ENCODE results near the gene NOL4L. TPM values are rescaled to one million over a fixed set of nuclear protein-coding genes. Genes with fewer than 3 reads are reported as not detected.

NOL4L gene
- total RNA-seq, 1 experiment from 2014 or later, result 1.4 TPM

DNA sequence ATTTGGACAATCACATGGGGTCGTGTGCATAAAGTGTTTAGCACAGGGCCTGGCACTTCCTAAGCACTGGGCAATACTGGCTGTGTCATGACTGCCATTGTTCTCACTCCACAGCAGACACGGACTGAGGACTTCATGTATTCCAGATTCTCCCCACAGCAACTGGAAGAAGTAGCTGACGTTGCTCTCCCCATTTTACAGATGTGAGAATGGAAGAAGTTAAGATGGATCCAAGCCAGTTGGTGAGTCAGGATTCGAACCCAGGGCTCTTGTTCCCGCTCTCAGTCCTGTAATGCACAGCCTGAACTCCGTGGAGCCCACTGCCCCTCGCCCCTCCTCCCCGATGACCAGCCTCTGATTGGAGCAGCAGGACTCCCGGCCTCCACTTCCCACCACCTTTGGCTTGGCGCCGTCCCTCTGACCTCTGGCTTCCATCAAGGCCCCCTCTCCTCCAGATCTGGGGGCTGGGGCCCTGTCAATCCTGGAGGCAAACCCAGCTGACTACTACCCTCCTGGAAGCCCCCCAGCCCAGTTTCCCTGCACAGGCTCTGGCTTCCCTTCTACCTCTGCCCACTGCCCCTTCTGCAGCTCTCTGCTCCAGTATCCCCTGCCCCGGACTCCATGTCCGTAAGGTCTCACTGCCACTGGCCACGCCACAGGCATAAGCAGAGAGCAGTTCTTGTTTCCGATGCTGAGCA, 12.7 kb downstream of the NOL4L start:
- H3K36me3 ChIP-seq (ENCODE audit: insufficient read depth, low read length, poor library complexity, severe bottlenecking), result no peaks in the 10 kb centered on the region
- TF ChIP-seq, protein P1, sequence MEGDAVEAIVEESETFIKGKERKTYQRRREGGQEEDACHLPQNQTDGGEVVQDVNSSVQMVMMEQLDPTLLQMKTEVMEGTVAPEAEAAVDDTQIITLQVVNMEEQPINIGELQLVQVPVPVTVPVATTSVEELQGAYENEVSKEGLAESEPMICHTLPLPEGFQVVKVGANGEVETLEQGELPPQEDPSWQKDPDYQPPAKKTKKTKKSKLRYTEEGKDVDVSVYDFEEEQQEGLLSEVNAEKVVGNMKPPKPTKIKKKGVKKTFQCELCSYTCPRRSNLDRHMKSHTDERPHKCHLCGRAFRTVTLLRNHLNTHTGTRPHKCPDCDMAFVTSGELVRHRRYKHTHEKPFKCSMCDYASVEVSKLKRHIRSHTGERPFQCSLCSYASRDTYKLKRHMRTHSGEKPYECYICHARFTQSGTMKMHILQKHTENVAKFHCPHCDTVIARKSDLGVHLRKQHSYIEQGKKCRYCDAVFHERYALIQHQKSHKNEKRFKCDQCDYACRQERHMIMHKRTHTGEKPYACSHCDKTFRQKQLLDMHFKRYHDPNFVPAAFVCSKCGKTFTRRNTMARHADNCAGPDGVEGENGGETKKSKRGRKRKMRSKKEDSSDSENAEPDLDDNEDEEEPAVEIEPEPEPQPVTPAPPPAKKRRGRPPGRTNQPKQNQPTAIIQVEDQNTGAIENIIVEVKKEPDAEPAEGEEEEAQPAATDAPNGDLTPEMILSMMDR (conservative IDR thresholded peaks at IDR 0.05; ENCODE audit: low read depth, low read length), result no peak
- TF ChIP-seq EZH2 (IDR thresholded peaks at IDR 0.05; ENCODE audit: borderline replicate concordance, low read depth, low read length, poor library complexity, severe bottlenecking), result no peak
- no peaks in the 10 kb centered on the region for H3K4me1 ChIP-seq (ENCODE audit: insufficient read depth, low read length, poor library complexity, severe bottlenecking)
- no TSS peak for BruUV-seq (replicated peaks)
- intact Hi-C loops (cut with micrococcal nuclease; ENCODE audit: unreplicated experiment), result no loop called here
- no peak overlapping the region for H3K27ac ChIP-seq (ENCODE audit: low read depth, low read length, poor library complexity, severe bottlenecking)
- H3K4me3 ChIP-seq (ENCODE audit: low read depth, low read length, poor library complexity, severe bottlenecking), result no peak overlapping the region
- H3K9me3 ChIP-seq (ENCODE audit: low read depth, low read length, poor library complexity, severe bottlenecking), result no peaks in the 10 kb centered on the region
- CTCF ChIA-PET, result no interaction called here
- no peak for DNase-seq (ENCODE audit: low spot score)
- POLR2A ChIA-PET (ENCODE audit: low non-redundant PET), result no interaction called here
- H3K27me3 ChIP-seq (replicated peaks; ENCODE audit: insufficient read depth, low read depth, low read length, poor library complexity), result no peaks in the 10 kb centered on the region

DNA sequence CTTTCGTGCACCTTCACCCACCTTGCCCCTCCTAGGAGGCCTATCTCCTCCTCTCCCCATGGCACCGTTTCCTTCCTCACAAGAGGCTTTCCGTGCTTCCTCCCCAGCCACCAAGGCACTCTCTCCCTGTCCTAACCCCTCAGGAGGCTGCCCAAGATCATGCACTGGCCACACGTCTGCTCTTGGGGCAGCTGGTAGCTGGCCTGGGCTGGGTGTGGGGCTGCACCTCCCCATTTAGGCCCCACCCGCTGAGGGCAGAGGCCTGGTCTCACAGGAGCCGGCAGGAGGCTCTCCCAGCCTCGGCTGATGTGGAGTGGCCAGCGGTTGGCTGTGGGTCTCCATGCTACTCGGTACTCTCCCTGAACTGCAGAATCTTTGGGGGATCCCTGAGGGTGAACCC, 13.6 kb downstream of the NOL4L start:
- ChIA-PET CTCF (no interaction called here), POLR2A (ENCODE audit: low non-redundant PET) (no interaction called here)
- Histone ChIP-seq H3K27me3 (replicated peaks; ENCODE audit: insufficient read depth, low read depth, low read length, poor library complexity) (no peaks in the 10 kb centered on the region), H3K9me3 (ENCODE audit: low read depth, low read length, poor library complexity, severe bottlenecking) (no peaks in the 10 kb centered on the region), H3K4me3 (ENCODE audit: low read depth, low read length, poor library complexity, severe bottlenecking) (no peak overlapping the region), H3K36me3 (ENCODE audit: insufficient read depth, low read length, poor library complexity, severe bottlenecking) (no peaks in the 10 kb centered on the region), H3K27ac (ENCODE audit: low read depth, low read length, poor library complexity, severe bottlenecking) (no peak overlapping the region), H3K4me1 (ENCODE audit: insufficient read depth, low read length, poor library complexity, severe bottlenecking) (no peaks in the 10 kb centered on the region)
- TF ChIP-seq, protein P1 (conservative IDR thresholded peaks at IDR 0.05; ENCODE audit: low read depth, low read length), result no peak
- TF ChIP-seq EZH2 (IDR thresholded peaks at IDR 0.05; ENCODE audit: borderline replicate concordance, low read depth, low read length, poor library complexity, severe bottlenecking), result no peak
- BruUV-seq (replicated peaks), result no TSS peak
- intact Hi-C loops (cut with micrococcal nuclease; ENCODE audit: unreplicated experiment), result no loop called here
- DNase-seq (ENCODE audit: low spot score), result no peak

DNA sequence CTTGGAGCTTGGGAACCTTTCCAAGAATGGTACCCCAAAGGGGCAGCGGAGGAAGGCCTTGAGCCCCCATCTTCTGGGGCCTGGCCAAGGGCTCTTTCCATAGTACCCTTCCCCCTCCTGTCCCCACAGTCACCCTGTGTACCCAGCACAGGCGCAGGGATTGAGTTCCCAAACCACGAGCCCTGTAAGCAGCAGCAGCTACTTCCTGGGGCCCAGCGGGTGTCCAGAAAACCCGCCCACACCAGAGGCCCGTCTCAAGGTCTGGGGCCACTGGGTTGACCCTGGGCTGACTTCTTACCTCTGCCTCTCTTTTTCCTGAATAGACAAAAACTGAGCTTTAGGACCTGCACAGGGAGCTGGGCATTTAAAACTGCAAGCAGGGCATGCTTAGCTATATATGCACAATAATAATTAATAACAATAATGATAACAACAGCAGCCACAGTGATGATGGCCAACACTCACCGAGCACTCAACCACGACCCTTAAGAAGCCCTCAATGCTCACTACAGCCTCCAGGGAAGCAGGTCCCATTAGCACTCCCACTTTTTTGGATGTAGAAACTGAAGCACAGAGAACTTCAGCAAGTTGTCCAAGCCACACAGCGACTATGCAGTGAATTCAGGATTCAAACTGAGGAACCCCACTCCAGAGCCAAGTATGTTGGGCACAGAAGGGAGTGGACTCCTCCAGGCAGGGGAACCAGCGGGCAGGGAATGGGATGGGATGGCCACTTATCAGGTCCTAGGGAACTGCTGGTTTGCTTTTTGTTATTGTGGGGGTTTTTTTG, 14.5 kb downstream of the NOL4L start:
- DNase-seq (ENCODE audit: low spot score), result no peak
- TF ChIP-seq EZH2 (IDR thresholded peaks at IDR 0.05; ENCODE audit: borderline replicate concordance, low read depth, low read length, poor library complexity, severe bottlenecking), result no peak
- TF ChIP-seq, protein P1 (conservative IDR thresholded peaks at IDR 0.05; ENCODE audit: low read depth, low read length), result no peak
- BruUV-seq (replicated peaks), result no TSS peak
- Histone ChIP-seq H3K9me3 (ENCODE audit: low read depth, low read length, poor library complexity, severe bottlenecking) (no peaks in the 10 kb centered on the region), H3K27me3 (replicated peaks; ENCODE audit: insufficient read depth, low read depth, low read length, poor library complexity) (no peaks in the 10 kb centered on the region), H3K36me3 (ENCODE audit: insufficient read depth, low read length, poor library complexity, severe bottlenecking) (no peaks in the 10 kb centered on the region), H3K4me1 (ENCODE audit: insufficient read depth, low read length, poor library complexity, severe bottlenecking) (no peaks in the 10 kb centered on the region), H3K4me3 (ENCODE audit: low read depth, low read length, poor library complexity, severe bottlenecking) (no peak overlapping the region), H3K27ac (ENCODE audit: low read depth, low read length, poor library complexity, severe bottlenecking) (no peak overlapping the region)
- CTCF ChIA-PET, result no interaction called here
- POLR2A ChIA-PET (ENCODE audit: low non-redundant PET), result no interaction called here
- intact Hi-C loops (cut with micrococcal nuclease; ENCODE audit: unreplicated experiment), result no loop called here

All from A673 (cell line).